K562 (cell line): ENCODE results near the gene PTCD3. TPM values are rescaled to one million over a fixed set of nuclear protein-coding genes. Genes with fewer than 3 reads are reported as not detected.

ENCODE experiments used
- ATAC-seq: fragments of 200-7000 bp; cut with Tn5 transposase; 3 replicates; pipeline ENCODE4 v1.9.1; 2020; ENCODE audit warnings: moderate library complexity
- BruUV-seq: library from RNA; stranded (reverse); fragments of 400-500 nt; replicated peaks from 2 replicates; lab custom pipeline; 2021; lab: Mats Ljungman, UMichigan
- CTCF ChIA-PET: fragments of 300-600 bp; formaldehyde crosslinking; extraction: SDS; loops from one replicate; lab custom pipeline; 2021; ENCODE audit warnings: low intra/inter-chr PET ratio; lab: Yijun Ruan, JAX
- POLR2A ChIA-PET: fragments of 300-600, 350-650 bp; sonication (Branson Sonifier 250); formaldehyde crosslinking; extraction: SDS; loops from one replicate; lab custom pipeline; 2021; ENCODE audit warnings: antibody characterized with exemption, inconsistent platforms; lab: Yijun Ruan, JAX
- DNase-seq, 4 experiments: peaks; one replicate each; pipeline versions ENCODE4 v3.0.0 to v3.0.0-alpha.2; 2011 to 2018; ENCODE audit warnings: low spot score in 3 of 4, mixed read lengths in 3 of 4; ENCODE audit errors: extremely low read depth in 1 of 4
- FAIRE-seq: peaks from 2 replicates; lab custom pipeline; 2011; peaks lifted over from hg19 to GRCh38; lab: Jason Lieb, UNC
- H2AFZ ChIP-seq: 2 replicates; pipeline ENCODE4 v1.6.0; 2011; ENCODE audit warnings: low read depth, low read length, control low read depth, inconsistent platforms
- H3K27ac ChIP-seq: fragments of 200-600 bp; 3 replicates; pipeline ENCODE4 v1.8.0; 2011; ENCODE audit warnings: low read depth, mild to moderate bottlenecking, control low read depth, inconsistent platforms, low read length, moderate library complexity, mixed read lengths; ENCODE audit errors: extremely low read depth
- H3K27me3 ChIP-seq, 2 experiments: fragments of 300-600 bp in 1 of 2; 2 replicates in 1 of 2; 3 replicates in 1 of 2; pipeline versions ENCODE4 v1.6.0 to v1.8.0; 2011; ENCODE audit warnings: inconsistent platforms in 2 of 2, low read length in 2 of 2, mild to moderate bottlenecking in 1 of 2, mixed read lengths in 1 of 2, moderate library complexity in 1 of 2; ENCODE audit not compliant: control insufficient read depth in 2 of 2, insufficient read depth in 2 of 2
- H3K36me3 ChIP-seq: fragments of 300-600 bp; 3 replicates; pipeline ENCODE4 v1.8.0; 2011; ENCODE audit warnings: mild to moderate bottlenecking, low read length, inconsistent platforms; ENCODE audit not compliant: control insufficient read depth, insufficient read depth
- H3K4me1 ChIP-seq, 2 experiments: fragments of 200-600 bp in 1 of 2; replicated peaks in 1 of 2; 2 replicates in 1 of 2; 3 replicates in 1 of 2; pipeline versions ENCODE4 v1.5.1 to v1.8.0; 2011; ENCODE audit warnings: inconsistent platforms in 2 of 2, low read length in 2 of 2, mild to moderate bottlenecking in 1 of 2, mixed read lengths in 1 of 2, moderate library complexity in 1 of 2; ENCODE audit not compliant: control insufficient read depth in 2 of 2, insufficient read depth in 2 of 2
- H3K4me2 ChIP-seq: 2 replicates; pipeline ENCODE4 v1.6.1; 2011; ENCODE audit warnings: low read length, control low read depth, inconsistent platforms, mixed read lengths; ENCODE audit not compliant: insufficient read depth
- H3K4me3 ChIP-seq: fragments of 200-600 bp; sonication (generic), shearing (Covaris generic); 2 replicates; pipeline ENCODE4 v1.5.1; 2016; ENCODE audit warnings: control low read depth, inconsistent platforms
- H3K79me2 ChIP-seq: fragments of 200-600 bp; 3 replicates; pipeline ENCODE4 v1.8.0; 2011; ENCODE audit warnings: low read length, inconsistent platforms; ENCODE audit not compliant: control insufficient read depth, insufficient read depth
- H3K9ac ChIP-seq, 2 experiments: 2 replicates each; pipeline versions ENCODE4 v1.6.0 to v1.6.1; 2011; ENCODE audit warnings: low read depth in 2 of 2, low read length in 2 of 2, control low read depth in 1 of 2, inconsistent platforms in 1 of 2, mild to moderate bottlenecking in 1 of 2, mixed read lengths in 1 of 2; ENCODE audit not compliant: insufficient read depth in 1 of 2
- H3K9me1 ChIP-seq: one replicate; pipeline ENCODE4 v1.6.0; 2011; ENCODE audit warnings: inconsistent platforms, mild to moderate bottlenecking, low read length, moderate library complexity; ENCODE audit not compliant: control insufficient read depth, insufficient read depth
- H3K9me3 ChIP-seq: replicated peaks from 2 replicates; pipeline ENCODE4 v1.5.1; 2011; ENCODE audit warnings: low read depth, low read length, inconsistent platforms; ENCODE audit not compliant: control insufficient read depth, insufficient read depth
- H4K20me1 ChIP-seq: replicated peaks from 2 replicates; pipeline ENCODE4 v1.6.1; 2011; ENCODE audit warnings: low read length, inconsistent platforms, mixed read lengths; ENCODE audit not compliant: control insufficient read depth, insufficient read depth
- CHD1 ChIP-seq: fragments of 200-600 bp; sonication (generic); IDR thresholded peaks from one replicate; pipeline ENCODE4 v1.6.1; 2012; ENCODE audit warnings: mild to moderate bottlenecking, moderate library complexity, low read length, inconsistent platforms
- CREB3L1 ChIP-seq: fragments of 450-650 bp; IDR thresholded peaks from 2 replicates; pipeline ENCODE4 v1.6.1; 2014; ENCODE audit warnings: low read depth, mild to moderate bottlenecking, moderate library complexity, borderline replicate concordance
- FOXK1 ChIP-seq: sonication (generic); formaldehyde crosslinking; IDR thresholded peaks from 2 replicates; pipeline ENCODE4 v1.8.0; 2022; ENCODE audit warnings: missing genetic modification reagents, mild to moderate bottlenecking, borderline replicate concordance
- FOXM1 ChIP-seq, 2 experiments: fragments of 450-650 bp in 1 of 2; sonication (generic) in 1 of 2; formaldehyde crosslinking in 1 of 2; IDR thresholded peaks; 2 replicates each; pipeline versions ENCODE4 v1.6.1 to v1.9.0; 2017 to 2022; ENCODE audit warnings: low read depth in 2 of 2, mild to moderate bottlenecking in 2 of 2, missing genetic modification reagents in 1 of 2, moderate library complexity in 1 of 2
- GTF2A2 ChIP-seq: IDR thresholded peaks from 2 replicates; pipeline ENCODE4 v1.6.1; 2016; ENCODE audit warnings: mild to moderate bottlenecking, missing genetic modification characterization, missing compliant biosample characterization
- KAT2B ChIP-seq: IDR thresholded peaks from one replicate; pipeline ENCODE4 v1.6.1; 2012; ENCODE audit warnings: low read depth, mild to moderate bottlenecking, control low read depth, inconsistent platforms, low read length, moderate library complexity
- KDM2B ChIP-seq: fragments of 250-450 bp; sonication (Bioruptor Pico); IDR thresholded peaks from 2 replicates; pipeline ENCODE4 v1.8.0; 2021; ENCODE audit warnings: mild to moderate bottlenecking, moderate library complexity
- KLF16 ChIP-seq: IDR thresholded peaks from 2 replicates; pipeline ENCODE4 v1.6.1; 2016; ENCODE audit warnings: antibody characterized with exemption
- MAFG ChIP-seq: fragments of 450-650 bp; conservative IDR thresholded peaks from 2 replicates; pipeline ENCODE4 v1.6.1; 2016; ENCODE audit warnings: missing genetic modification characterization, missing compliant biosample characterization
- NONO ChIP-seq, 2 experiments: fragments of 200-400 bp in 1 of 2; fragments of 450-650 bp in 1 of 2; formaldehyde crosslinking in 1 of 2; IDR thresholded peaks; 2 replicates each; pipeline ENCODE4 v1.6.1; 2017; ENCODE audit warnings: low read depth in 2 of 2, mild to moderate bottlenecking in 2 of 2, moderate library complexity in 2 of 2, low read length in 1 of 2
- TCFL5 ChIP-seq: fragments of 250-450 bp; sonication (Bioruptor Pico); conservative IDR thresholded peaks from 2 replicates; pipeline ENCODE4 v1.6.1; 2021; ENCODE audit warnings: mild to moderate bottlenecking, moderate library complexity, matching md5 sums
- ZNF217 ChIP-seq: sonication (generic); formaldehyde crosslinking; IDR thresholded peaks from 2 replicates; pipeline ENCODE4 v1.8.0; 2022; ENCODE audit warnings: mild to moderate bottlenecking, missing genetic modification reagents
- WGBS: fragments of 100-300 bp; shearing (Covaris generic); methylation state at CpG from one replicate; pipeline ENCODE4 v1.1.6; 2016; ENCODE audit warnings: low coverage, mixed read lengths; ENCODE audit not compliant: insufficient coverage; ENCODE audit errors: missing lambda C conversion rate; 5-methylcytosine and 5-hydroxymethylcytosine counted together
- in situ Hi-C: fragments of 300-500 bp; cut with MboI; formaldehyde crosslinking; loops from 4 replicates; pipeline ENCODE4 v1.15.0; 2018; ENCODE audit warnings: inconsistent platforms, mixed read lengths
- intact Hi-C: fragments of 100-400 bp; cut with micrococcal nuclease; formaldehyde crosslinking; loops from 2 replicates; pipeline ENCODE4 v1.14.2; 2022
- polyA plus RNA-seq, 8 experiments: library from polyadenylated mRNA; depleted of rRNA in 4 of 8; stranded (reverse) in 5 of 8; unstranded in 3 of 8; fragments of >200 nt; fragmentation: Nextera tagmentation in 2 of 8; fragmentation: Illumina TruSeq in 1 of 8; extraction: Ambion mirVana in 2 of 8; extraction: Trizol in 1 of 8; gene quantifications; 2 replicates each; pipeline versions ENCODE4 v1.2.1 to v1.2.3, GENCODE V29; 2011 to 2014; ENCODE audit warnings: inconsistent platforms in 1 of 8, missing spikeins in 1 of 8
- total RNA-seq, 7 experiments: library from RNA; depleted of rRNA in 6 of 7; stranded (reverse); fragments of >200 nt in 6 of 7; fragmentation: Illumina TruSeq in 2 of 7; extraction: Trizol in 2 of 7; gene quantifications; 2 replicates each; pipeline versions ENCODE4 v1.2.1 to v1.2.3, GENCODE V29; 2011 to 2021; ENCODE audit warnings: low replicate concordance in 1 of 7

PTCD3 gene
- total and polyA plus RNA-seq, 9 of the 15 experiments (the other 6 are each of a cell fraction or from before 2014, with no cell fraction given): 65.2 to 241 (median 172) TPM

- TF ChIP-seq FOXM1 (IDR thresholded peaks at IDR 0.05; ENCODE audit: low read depth): no peak
- no peak for TF ChIP-seq FOXM1 (CRISPR knock-in tag; IDR thresholded peaks at IDR 0.05; ENCODE audit: low read depth)
- TF ChIP-seq KAT2B: no peak
- no peak for TF ChIP-seq CHD1
- TF ChIP-seq KDM2B (CRISPR knock-in tag): no peak
- TF ChIP-seq MAFG (tag): no peak
- TF ChIP-seq TCFL5 (CRISPR knock-in tag): no peak
- in situ Hi-C loops: no loop called here
- no peak overlapping the region for H3K4me2 ChIP-seq
- intact Hi-C loops: no loop called here
- H3K79me2 ChIP-seq: peaks cover 33% of the 10 kb centered on the region
- FAIRE-seq (no peak), ATAC-seq (no peak), DNase-seq (no peak)
- ChIA-PET CTCF (no interaction called here), POLR2A (interaction anchor here (0.7 to 1.5 kb wide), 3 partner anchors 11 to 22 kb away, joined by 3 to 5 read pairs (median 4); partner anchors contain the start of gene IMMT)
- H3K4me1 ChIP-seq: no peaks in the 10 kb centered on the region
- no peaks in the 10 kb centered on the region for H3K27me3 ChIP-seq
- WGBS: 34% methylated on average over 2 of the region's 2 CpGs
- H3K9me1 ChIP-seq: no peaks in the 10 kb centered on the region
- BruUV-seq: no TSS peak
- no peak overlapping the region for H3K27ac ChIP-seq
- no peaks in the 10 kb centered on the region for H3K9me3 ChIP-seq
- peaks cover 94% of the 10 kb centered on the region for H3K36me3 ChIP-seq
- no peak overlapping the region for H3K9ac ChIP-seq
- no peak overlapping the region for H2AFZ ChIP-seq
- no peak overlapping the region for H3K4me3 ChIP-seq
- no peaks in the 10 kb centered on the region for H4K20me1 ChIP-seq
These were observed 66.6 kb downstream of the PTCD3 start for GRCh38 chr2:86172610-86173009.

GRCh38 chr2:86174445-86174844 lies 68.4 kb downstream of the PTCD3 start:
- Histone ChIP-seq H3K9me3 (no peaks in the 10 kb centered on the region), H3K4me3 (no peak overlapping the region), H3K27me3 (no peaks in the 10 kb centered on the region), H3K4me2 (no peak overlapping the region), H4K20me1 (no peaks in the 10 kb centered on the region), H3K36me3 (peaks cover 89% of the 10 kb centered on the region), H2AFZ (no peak overlapping the region), H3K9ac (no peak overlapping the region), H3K4me1 (no peaks in the 10 kb centered on the region), H3K79me2 (peaks cover 37% of the 10 kb centered on the region), H3K27ac (no peak overlapping the region; the same call in 2 of the 3 replicates), H3K9me1 (no peaks in the 10 kb centered on the region)
- intact Hi-C loops: no loop called here
- in situ Hi-C loops: no loop called here
- WGBS: 88% methylated on average over 2 of the region's 2 CpGs
- POLR2A ChIA-PET: no interaction called here
- DNase-seq (no peak), ATAC-seq (no peak), FAIRE-seq (no peak)
- TF ChIP-seq GTF2A2 (tag) (no peak), KLF16 (no peak), FOXK1 (CRISPR knock-in tag) (no peak), NONO (IDR thresholded peaks at IDR 0.05; ENCODE audit: low read depth in 2 of 2, low read length in 1 of 2) (no peak), ZNF217 (no peak), CREB3L1 (no peak)
- BruUV-seq: no TSS peak
- CTCF ChIA-PET: no interaction called here
